Fibroblast of mammary gland (primary cell): ENCODE results near the gene MAGEA10.
A peak's percentile ranks its signal among the peaks of the same experiment; 100 is the strongest.
"Not testable (repeated sequence)": the region's sequence is repeated elsewhere in the genome, so short reads cannot be mapped to it uniquely, and the experiment has no call there.

ENCODE experiments used
- DNase-seq: peaks from one replicate; pipeline ENCODE4 v3.0.0-alpha.2; 2010; ENCODE audit warnings: low read depth
- H3K4me3 ChIP-seq: 2 replicates; pipeline ENCODE4 v1.5.1; 2011; ENCODE audit warnings: low read depth, mild to moderate bottlenecking, low read length, moderate library complexity; ENCODE audit not compliant: control insufficient read depth
- CTCF ChIP-seq: conservative IDR thresholded peaks from 2 replicates; pipeline ENCODE4 v1.5.1; 2011; ENCODE audit warnings: low read depth, low read length, inconsistent platforms; ENCODE audit not compliant: control insufficient read depth, insufficient read depth

MAGEA10 gene

GRCh38 chrX:152136312-152136711, 2.1 kb downstream of the MAGEA10 start:
- TF ChIP-seq CTCF = no peak
- H3K4me3 ChIP-seq = no peak overlapping the region
- DNase-seq = no peak

GRCh38 chrX:152131525-152131924, 6.9 kb downstream of the MAGEA10 start:
- no peak for DNase-seq
- TF ChIP-seq CTCF = no peak
- no peak overlapping the region for H3K4me3 ChIP-seq

- peak; percentile 6 for DNase-seq
Measured at GRCh38 chrX:152129069-152129844, 9.1 kb downstream of the MAGEA10 start.

GRCh38 chrX:152117305-152117704, 21.1 kb downstream of the MAGEA10 start:
- no peak for TF ChIP-seq CTCF
- DNase-seq = no peak
- no peak overlapping the region for H3K4me3 ChIP-seq

More at GRCh38 chrX:152129069-152129844, 9.1 kb downstream of the MAGEA10 start:
- H3K4me3 ChIP-seq = not testable (repeated sequence)

GRCh38 chrX:152108527-152108926, 29.9 kb downstream of the MAGEA10 start:
- no peak for DNase-seq
- no peak overlapping the region for H3K4me3 ChIP-seq
- TF ChIP-seq CTCF = no peak

- no peak overlapping the region for H3K4me3 ChIP-seq
- TF ChIP-seq CTCF = no peak
- DNase-seq = no peak
Measured at GRCh38 chrX:152103866-152104265, 34.5 kb downstream of the MAGEA10 start.

- no peak overlapping the region for H3K4me3 ChIP-seq
- DNase-seq = no peak
- no peak for TF ChIP-seq CTCF
Measured at GRCh38 chrX:152086141-152086540, 52.2 kb downstream of the MAGEA10 start.
